Activated gamma-delta T cell (primary cell): Measurements from ENCODE around the gene CLCA4.
"Not testable (repeated sequence)": the region's sequence is repeated elsewhere in the genome, so short reads cannot be mapped to it uniquely, and the experiment has no call there.

Source experiments
- DNase-seq: peaks from one replicate; lab custom pipeline; 2025; lab: John Stamatoyannopoulos, UW

The CLCA4 gene

DNA sequence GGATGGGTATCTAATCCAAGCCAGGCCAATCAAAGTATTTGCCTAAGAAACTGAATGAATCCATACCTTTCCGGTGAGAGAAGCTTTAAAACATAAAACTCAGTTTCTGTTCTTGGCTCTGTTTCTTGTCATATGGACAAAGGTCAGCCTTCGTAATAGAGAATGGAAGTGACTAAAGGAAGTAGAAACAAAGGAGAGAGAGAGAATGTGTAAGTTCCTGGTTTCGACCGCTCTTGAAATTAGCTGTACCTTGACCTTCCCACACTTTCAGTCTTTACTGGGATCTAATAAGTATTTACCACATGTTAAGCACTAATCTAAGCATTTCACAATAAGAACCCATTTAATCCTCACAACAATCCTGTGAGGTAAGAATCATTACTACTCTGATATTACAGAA, 19.6 kb upstream of the CLCA4 start:
- DNase-seq, result no peak

DNA sequence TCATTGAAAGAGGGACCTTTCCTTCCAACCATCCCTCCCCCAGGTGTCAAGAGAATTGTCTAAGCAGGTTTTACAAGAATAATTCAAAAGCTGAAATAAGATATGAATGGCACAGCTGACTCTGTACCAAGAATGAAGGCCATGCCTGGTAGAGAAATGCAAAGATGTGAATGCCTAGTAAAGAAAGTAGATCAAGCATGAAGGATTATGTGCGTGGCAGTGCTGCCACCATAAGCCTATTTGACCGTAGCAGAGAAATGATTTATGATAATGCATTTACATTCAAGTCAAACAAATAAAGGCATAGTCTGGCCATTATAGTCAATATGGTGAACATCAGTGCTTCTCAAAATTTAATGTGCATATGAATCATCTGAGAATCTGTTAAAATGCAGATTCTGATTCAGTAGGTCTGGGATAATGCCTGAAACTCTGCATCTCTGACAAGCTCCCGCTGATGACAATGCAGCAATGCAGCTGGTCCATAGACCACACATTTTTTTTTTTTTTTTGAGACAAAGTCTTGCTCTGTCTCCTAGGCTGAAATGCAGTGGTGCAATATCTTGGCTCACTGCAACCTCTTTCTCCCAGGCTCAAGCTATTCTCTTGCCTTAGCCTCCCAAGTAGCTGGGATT, 16.6 kb upstream of the CLCA4 start:
- no peak for DNase-seq

DNA sequence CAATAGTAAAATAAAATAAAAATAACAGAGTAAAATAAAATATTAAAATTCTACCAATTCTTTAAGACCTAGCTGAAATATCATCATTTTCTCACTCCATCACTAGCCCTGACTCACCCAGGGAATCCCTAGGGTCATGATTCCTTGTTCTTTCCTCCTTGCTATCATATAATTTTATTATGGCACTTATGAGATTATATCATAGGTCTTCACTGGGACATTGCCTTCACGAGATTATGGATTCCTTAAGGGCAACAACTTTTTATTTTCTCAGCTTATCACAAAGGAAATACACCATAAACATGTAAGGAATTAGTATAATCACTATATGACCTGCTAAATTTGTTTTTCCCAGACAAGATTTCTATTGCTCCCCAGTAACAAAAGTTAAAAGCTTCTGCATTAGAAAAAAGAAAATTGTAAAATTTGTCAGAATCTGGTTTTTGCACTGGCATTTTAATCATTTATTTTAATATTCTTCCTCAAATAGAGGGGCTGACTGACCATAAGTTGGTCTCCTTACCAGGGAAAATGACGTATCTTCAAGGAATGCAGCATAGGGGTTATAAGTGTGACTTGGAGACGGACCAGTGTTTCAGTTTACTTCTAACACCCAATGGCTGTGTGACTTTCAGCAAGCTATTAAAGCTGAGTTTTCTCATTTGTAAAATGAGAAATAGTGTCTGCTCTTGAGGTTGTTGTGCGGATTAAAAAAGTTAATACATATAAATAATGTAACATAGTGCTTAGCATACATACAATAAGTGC, 8.8 kb upstream of the CLCA4 start:
- no peak for DNase-seq

DNA sequence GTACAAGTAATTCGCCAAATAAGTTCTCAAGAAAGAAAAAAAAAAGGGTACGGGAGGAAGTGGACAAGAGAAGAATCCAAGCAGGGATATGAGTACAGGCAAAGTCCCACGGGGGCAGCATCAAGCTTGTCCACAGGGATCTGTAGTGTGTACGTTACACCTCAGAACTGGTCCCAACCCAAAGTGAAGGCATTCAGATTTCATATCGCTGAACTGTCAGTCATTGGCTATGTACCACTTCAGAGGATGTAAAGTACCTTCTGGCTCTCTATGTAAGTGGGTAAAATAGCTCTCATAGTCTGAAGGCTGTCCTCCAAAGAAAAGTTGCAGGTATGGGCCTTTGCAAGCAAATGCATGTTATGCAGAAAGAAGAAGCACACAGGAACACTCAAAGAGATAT, 8.1 kb upstream of the CLCA4 start:
- DNase-seq, result no peak

- DNase-seq, result no peak
Observed at GRCh38 chr1:86541859-86542258, 5.0 kb upstream of the CLCA4 start.

GRCh38 chr1:86542631-86543030, 4.2 kb upstream of the CLCA4 start:
- DNase-seq, result no peak

DNA sequence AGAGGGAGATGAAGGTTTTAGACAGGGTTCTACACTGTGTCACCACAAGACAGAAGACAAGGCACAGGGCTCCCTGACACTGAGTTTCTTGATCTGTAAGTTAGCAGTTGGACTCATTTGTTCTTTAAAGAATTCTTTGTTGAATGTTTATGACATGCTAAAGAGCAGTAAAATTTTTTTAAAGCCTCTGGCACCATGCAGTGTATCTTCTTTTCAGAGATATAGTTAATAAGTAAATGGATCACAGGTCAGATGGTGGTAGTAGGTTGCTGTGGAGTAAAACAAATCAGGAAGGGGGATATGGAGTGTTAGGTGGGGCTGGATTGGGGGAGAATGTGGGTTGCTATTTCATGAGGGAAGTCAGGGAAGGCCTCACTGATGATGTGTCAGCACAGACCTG, 2.0 kb downstream of the CLCA4 start:
- no peak for DNase-seq

DNA sequence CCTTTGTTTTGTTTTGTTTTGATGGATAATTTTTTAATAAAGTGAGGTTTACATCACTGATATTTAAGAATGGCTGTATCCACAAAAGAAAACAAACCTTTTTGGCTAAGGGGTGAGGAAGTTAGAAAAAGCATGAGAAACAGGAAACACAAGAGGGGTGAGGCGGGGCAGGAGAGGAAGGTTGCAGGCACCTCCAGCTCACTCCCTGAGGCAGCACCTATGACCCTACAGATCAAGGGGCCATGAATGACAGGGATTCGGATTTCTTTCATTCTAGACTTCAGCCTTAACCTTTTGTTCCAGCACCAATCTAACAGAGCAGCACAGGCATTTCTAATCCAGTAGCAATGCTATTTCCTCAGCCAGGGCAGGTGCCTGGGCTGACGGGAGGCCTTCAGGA, 4.4 kb downstream of the CLCA4 start:
- DNase-seq, result no peak

DNA sequence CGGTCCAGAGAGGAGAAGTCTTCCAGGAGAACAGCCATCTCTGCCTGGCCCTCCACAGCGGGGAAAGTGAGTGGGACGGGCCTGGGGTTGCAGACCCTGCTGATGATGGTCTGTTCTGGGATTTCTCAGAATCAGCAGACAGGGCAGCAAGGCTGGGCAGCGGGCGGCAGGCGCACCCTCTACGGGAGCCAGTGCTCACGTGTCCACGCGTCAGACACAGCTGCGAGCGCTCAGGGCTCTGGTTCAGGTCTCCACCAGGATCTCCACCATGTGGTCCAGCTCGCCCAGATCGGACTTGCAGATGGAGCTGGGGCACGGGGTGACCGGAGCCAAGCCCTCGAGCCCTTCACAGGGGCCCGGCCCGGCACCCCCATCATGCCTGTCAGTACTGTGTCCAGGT, 5.5 kb downstream of the CLCA4 start:
- DNase-seq, result no peak

GRCh38 chr1:86557739-86558138, 10.9 kb downstream of the CLCA4 start:
- no peak for DNase-seq

DNA sequence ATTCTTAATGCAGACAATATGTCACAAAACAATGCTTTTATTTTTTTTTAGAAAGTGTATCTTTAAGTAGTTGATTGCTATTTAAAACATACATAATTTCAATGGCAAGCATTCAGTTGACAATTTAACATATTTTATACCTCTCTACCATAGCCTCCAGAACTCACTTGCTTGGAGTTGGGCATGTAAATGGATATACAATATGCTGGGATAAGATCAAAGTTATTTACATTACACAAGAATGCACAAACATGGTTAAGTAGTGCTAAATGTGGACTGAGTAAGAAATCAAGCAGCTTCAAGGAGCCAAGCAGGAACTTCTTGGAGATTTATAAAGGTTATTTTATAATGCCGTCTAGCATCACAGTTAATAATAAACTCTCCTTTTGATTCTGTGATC, 17.0 kb downstream of the CLCA4 start:
- DNase-seq, result no peak

- no peak for DNase-seq
Observed at GRCh38 chr1:86567341-86567740, 20.5 kb downstream of the CLCA4 start.

GRCh38 chr1:86567878-86568277, 21.0 kb downstream of the CLCA4 start:
- no peak for DNase-seq

- no peak for DNase-seq
Observed at GRCh38 chr1:86573763-86574484, 27.0 kb downstream of the CLCA4 start.

- DNase-seq, result no peak
Observed at GRCh38 chr1:86581231-86581630, 34.4 kb downstream of the CLCA4 start.

DNA sequence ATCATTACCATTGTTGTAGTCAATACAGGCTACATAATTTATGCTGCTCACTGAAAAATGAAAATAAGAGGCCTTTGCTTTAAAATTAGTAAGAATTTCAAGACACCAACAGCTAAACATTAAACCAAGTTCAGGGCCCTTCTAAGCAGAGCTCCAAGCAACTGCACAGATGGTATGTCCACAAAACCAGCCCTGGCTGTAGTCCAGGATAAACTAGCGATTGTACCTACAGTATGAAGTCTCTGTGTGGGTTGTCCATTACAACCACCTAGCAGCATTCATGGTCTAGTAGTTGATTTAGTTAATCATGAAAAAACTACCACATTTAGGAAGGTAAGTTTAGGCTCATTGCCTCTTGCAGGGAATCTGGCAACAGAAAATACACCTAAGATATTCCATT, 35.3 kb downstream of the CLCA4 start:
- no peak for DNase-seq

DNA sequence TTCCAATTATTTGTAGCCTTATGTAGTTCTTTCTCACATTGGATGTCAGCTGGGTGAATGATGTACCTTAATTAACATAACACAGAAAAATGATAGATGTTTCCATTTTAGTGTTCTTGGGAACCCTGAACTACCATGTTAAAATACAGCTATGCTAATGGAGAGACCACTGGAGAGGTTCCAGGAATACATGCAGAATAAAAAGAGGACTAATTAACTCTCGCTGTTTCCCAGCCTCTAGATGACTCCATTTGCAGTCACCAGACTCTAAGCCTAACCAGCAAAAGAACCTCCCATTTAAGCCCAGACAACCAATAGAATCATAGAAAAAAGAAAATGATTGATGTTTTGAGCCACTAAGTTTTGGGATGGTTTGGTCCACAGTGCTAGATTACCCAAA, 36.2 kb downstream of the CLCA4 start:
- DNase-seq, result no peak

DNA sequence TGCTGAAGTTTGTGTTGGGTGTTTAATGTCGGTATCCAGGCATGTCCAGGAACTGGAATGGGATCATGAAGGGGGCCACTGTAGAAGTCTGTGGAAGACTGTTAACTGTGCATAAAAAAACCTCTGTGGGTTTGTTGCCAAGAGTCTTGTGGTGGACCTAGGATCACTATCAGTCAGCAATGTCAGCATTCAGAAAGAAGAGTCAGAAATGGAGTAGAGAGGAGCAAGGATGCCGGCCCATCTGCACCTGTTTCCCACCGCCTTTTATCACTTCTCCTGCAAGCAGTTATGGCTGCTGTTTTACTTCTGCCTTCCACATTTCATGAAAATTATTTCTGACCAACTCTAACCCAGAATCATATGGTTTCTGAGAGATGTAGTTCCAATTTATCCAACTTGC, 36.7 kb downstream of the CLCA4 start:
- DNase-seq, result no peak

GRCh38 chr1:86594284-86594770, 47.4 kb downstream of the CLCA4 start:
- DNase-seq, result no peak

GRCh38 chr1:86596224-86596623, 49.3 kb downstream of the CLCA4 start:
- no peak for DNase-seq

DNA sequence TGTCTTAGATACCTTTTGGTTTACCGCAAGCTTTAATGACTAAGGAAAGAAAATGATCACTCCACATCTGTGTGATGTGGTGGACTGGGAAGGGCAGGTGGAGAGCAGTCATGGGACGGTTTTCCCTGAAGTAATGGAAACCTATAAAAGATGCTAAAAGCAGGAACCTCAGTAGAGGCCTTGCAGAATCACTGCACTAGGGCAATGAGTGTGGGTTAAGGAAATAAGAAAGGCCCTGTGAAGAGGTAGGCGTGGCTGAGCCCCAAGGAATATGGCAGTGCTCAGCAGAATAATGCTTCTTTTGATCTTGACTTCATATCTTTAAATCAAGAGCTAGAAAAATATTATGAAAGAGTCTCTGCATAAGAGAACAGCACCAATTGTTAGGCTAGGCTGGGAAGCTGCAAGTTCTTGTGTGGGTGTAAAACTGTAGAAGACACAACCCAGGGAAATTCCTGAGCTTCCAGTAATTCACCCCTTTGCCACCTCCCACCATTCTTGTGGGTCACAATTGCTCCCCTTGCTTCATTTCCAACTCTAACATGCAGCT, 49.9 kb downstream of the CLCA4 start:
- DNase-seq, result no peak

- DNase-seq, result not testable (repeated sequence)
Observed at GRCh38 chr1:86606080-86606479, 59.2 kb downstream of the CLCA4 start.

DNA sequence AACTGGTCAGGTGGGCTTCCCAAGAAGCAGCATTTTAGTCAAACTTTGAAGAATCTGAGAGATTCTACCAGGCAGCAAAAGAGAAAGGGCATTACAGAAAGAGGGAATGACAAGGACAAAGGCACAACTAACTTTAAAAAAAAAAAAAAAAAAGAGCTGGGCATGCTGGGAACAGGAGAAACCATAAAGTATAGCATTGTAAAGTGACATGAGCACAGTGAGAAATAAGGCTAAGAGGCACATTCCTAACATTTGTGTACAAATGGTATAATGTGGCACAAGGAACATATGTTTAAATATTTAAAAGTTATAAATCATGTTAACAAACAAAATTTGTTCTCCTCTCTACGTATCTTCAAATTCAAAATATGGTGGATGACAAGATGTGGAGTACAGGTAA, 69.6 kb downstream of the CLCA4 start:
- no peak for DNase-seq
